NCI-H146 treated with DMSO at 0.1 percent for 48 hours (cell line): ENCODE measurements around the gene MAB21L4.

Experiments
- DNase-seq: peaks from one replicate; lab custom pipeline; 2025; ENCODE audit not compliant: unreplicated experiment; lab: John Stamatoyannopoulos, UW

Gene MAB21L4

DNA sequence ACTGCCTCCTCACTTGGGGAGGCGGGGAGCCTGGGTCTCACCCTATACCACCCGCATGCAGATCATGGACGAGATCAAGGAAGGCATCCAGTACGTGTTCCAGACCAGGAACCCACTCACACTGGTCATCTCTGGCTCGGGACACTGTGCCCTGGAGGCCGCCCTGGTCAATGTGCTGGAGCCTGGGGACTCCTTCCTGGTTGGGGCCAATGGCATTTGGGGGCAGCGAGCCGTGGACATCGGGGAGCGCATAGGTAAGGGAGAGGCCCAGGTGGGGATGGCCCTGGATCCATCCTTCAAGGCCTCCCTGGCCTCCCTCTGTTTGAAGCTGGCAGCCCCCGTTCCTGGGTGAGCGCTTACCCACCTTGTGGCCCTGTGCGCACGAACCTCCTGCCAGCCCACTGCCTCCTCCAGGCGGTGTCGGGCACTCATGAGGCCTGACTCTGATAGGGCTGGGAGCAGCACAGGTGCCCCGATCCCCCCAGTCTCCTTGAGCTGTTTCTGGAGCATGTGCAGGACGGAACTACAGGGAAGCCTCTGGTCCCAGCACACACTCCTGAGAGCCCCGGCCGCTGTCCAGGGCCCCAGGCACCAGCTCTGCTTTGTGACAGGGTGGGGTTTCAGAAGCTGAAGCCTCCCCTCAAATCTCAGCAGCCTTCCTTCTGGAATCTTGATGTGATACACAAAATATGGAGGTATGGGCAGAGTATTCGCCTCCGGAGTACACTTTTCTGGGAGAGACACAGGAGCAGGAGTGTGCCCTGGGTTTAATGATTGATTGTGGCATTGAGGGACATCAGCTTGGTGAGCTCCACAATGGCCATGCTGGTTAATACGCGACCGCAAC lies 26.6 kb downstream of the MAB21L4 start:
- no peak for DNase-seq

DNA sequence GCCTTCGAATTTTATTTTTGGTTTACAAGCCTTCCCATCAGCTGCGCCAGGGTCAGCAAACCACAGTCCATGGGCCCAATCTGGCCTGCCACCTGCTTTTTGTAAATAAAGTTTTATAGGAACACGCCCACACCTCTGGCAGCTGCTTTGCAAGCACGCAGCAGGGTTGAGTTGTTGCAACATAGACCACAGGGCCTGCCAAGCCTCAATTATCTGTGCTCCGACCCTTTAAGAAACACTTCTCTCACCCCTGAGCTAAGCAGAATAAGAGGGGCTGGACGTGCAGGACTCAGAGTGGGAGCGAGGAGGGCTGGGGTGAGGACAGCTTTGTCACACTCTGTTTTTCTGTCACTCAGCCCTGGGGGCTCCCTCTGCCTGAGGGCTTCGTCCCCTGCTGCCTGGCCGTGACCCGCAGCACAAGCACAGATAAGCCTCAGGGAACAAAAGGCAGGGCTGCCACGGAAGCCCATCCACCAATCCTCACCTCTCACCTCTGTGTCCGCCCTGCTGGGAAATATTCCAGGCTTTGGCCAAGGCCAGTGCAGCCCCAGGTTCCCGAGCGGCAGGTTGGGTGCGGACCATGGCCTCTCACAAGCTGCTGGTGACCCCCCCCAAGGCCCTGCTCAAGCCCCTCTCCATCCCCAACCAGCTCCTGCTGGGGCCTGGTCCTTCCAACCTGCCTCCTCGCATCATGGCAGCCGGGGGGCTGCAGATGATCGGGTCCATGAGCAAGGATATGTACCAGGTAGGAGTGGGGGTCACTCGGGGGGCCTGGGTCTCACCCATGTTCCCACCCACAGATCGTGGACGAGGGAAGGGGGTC lies 27.5 kb downstream of the MAB21L4 start, which contains the start of gene AGXT:
AGXT (plus strand) TSS at position 539 of the 823 bp plus-strand sequence; CDS start at position 581, 42 bp downstream.
- peak; percentile 82 for DNase-seq

DNA sequence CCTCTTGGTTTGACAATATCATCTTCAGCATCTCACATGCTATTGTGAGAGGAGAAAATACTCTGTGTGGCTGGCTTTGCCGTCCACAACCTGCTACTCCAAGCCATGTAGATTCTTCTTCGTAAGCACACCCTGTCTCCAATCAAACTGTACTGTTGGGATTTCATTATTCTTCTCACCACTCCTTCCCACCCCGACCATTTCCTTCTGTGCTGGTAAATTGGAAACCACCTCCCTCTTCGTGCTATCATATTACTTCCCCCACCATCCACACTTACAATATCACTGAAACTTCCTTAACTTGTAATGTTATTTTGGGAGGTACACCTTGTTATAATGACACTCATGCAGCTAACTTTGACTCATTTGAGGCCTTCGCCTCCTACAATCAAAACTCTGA lies 30.6 kb downstream of the MAB21L4 start:
- DNase-seq, result no peak

DNA sequence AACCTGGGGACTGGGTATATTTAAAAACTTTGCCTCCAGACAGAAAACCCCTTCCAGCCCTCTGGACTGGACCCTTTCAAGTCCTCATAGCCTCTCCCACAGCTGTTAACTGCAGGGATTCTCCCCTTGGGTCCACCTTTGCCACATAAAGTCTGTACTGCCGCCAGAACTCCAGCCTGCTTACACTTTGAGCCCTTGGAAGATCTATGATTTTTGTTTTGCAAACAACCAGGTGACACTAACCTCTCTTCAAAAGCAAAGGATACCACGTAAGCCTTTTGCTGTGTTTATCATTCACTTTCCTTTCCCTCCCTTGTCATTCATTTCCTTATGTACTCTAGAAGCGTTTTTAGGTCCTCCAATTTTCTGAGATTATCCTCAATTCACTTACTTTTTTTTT lies 31.5 kb downstream of the MAB21L4 start:
- DNase-seq, result no peak

DNA sequence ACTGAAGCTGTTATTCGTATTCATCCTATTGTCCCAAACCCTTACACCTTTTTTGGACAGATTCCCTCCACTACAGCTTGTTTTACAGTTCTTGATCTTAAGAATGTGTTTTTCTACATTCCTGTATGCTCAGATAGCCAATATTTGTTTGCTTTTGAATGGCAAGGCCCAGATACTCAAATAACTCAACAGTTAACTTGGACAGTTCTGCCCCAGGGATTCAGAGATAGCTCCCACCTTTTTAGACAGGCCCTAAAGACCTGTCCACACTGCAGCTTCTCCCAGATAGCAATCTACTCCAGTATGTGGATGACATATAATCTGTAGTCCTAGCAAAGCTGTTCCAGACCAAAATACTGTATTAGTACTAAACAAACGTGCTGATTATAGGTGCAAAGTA lies 34.4 kb downstream of the MAB21L4 start:
- no peak for DNase-seq

DNA sequence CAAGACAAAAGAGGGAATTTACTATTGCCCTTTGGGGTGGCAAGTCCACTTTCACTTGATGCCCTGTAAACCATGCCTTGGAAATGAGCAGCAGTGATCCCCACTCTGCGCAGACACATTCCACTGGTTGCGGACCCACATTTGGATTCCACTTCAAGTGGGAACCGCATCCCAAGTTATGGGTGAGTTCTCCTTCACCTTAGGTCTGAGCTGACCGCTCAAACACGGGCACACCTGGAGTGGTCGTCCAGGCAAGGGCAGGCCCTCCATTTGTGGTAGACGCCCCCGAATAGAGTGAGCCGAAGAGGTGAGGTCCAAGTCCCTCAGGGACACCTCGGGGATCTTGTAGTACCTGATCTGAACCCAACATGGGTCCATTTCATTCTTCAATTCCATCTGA lies 37.1 kb downstream of the MAB21L4 start:
- DNase-seq, result no peak

DNA sequence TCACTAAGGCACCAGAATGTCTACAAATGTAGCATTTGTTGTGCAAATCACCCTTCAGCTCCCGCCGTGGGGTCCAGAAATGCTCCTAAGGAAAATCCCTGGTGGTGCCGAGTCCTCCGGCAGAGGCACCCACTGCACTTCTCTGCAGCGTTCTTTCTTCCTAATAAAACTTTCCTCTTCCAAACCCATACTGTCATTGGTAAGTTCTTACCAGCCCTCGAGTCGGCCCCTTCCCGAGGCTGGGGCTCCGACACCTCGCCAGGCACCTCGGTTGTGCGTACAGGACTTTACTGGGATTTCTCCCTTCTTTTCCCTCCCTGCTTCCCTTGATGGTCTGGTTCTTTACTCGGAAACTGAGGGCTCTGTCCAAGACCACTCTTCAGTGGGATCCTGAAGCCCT lies 37.6 kb downstream of the MAB21L4 start:
- DNase-seq, result no peak

DNA sequence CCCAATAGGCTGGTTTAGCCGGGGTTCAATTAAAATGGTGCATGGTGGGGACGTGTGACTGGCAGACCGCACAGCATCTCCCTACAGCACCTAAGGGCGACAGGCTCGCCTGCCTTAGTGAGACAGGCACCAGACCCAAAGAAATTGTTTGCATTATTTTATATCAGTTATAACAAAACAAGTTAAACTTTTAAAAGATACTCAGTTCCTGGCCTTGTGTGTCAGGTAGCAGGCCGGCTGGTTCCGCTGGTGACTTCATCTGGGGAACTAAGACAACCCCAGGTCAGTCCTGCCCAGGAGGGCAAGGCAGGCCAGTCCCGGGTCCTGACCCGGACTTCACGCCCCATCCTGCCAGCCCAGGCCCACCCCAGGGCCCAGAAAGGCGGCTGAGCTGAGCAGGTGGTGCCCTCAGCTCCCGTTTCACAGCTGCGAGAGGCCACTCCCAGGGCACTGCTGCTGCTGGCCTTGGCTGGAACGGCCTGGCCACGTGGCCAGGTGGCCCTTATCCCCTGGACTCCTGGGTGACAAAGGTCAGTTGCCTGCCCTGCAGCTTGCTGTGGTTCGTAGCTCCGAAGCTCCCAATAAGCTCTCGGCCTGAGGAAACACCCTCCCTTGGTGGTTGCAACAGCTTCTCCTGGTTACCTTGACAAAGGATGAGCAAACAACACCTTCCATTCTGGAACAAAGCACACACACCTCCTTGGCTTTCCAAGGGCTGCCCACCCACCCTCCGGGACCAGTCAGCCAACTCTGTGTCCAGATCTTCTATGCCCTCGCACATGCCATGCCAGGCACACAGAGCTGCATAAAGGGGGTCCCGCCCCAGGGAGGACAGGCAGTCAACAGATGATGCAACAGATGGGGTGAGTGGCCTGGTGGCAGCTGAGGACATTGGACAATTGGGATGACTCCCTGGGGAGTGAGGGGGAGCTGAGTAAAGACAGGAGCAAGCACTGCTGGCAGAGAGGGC lies 38.6 kb downstream of the MAB21L4 start:
- DNase-seq, result peak; percentile 37

DNA sequence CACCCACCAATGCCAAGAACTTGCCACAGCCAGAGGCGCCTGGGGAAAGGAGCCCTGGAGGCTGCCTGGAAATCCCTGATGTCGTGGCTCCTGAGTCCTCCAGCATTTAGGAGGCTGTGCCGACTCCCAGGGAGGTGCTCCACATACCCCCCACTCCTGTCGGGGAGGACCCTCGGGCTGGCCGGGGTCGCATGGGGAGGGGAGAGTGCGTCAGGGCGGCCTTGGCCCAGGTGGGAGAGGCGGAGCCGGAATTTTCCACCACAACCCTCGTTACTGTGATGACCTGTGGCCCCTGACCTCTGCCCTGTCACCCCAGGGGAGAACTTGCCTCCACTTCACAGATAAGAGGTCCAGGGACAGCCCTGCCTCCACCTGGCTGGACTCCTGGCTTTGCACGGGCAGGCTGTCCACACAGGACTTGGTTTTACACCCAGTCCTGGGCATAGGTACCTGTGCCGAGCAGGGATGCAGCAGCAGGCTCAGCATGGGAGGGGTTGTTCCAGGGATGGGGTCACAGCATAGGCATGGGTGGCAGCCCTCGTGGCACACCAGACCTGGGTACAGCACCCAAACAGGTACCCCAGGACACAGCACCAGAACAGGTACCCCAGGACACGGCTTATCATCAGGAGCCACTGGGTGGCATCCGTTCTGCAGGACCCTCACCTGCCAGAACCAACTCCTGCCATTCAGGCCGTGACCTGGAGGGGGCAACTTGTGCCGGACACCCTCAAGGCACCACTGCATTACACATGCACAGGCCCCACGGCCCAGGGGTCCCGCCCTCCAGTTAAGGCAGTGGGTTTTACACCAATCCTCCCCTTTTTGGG lies 39.6 kb downstream of the MAB21L4 start:
- DNase-seq, result no peak

DNA sequence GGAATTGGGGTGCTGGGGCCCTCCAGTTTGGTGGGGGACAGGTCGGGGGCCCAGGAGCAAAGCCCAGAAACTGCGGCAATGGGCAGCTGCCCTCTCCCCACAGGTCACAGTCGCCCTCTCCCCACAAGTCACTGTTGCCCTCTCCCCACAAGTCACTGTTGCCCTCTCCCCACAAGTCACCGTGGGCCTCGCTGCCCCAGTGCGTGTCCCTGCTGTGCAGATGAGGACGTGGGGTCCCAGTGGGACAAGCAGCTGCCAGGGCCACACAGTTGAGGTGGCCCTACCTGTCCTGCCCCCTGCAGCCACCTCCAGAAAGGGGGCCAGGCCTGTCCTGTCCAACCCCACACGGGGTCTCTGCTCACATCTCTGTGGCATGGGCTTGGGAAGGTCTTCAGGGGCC lies 40.3 kb downstream of the MAB21L4 start:
- no peak for DNase-seq

DNA sequence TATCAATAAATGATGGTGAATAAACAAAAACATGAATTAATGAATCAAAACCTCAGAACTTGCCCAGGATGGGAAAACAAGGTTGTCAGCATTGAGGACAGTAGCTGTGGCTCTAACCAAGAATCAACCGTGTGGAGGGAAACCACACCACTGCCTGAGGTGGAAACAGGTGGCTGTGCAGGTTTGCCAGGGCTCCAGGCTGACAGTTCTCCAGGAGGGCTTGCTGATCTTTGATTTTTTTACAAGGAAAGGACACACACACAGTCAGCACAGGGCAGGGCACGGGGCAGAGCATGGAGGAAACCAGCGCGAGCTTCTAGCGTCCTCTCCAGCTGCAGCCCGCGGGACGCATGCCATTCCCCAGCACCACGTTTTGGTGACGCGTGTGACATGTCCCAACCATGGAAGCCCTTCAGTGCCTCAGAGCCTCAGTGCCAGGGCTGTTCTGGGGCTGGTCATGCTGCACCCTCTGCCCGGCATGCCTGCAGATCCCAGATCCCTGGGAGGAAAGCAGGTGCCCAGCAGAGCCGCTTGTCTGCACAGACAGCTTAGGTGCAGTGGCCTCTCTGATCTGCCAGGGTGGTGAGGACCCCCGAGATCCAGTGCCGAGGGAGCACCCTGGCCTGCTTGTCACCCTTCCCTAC lies 43.2 kb downstream of the MAB21L4 start:
- no peak for DNase-seq

DNA sequence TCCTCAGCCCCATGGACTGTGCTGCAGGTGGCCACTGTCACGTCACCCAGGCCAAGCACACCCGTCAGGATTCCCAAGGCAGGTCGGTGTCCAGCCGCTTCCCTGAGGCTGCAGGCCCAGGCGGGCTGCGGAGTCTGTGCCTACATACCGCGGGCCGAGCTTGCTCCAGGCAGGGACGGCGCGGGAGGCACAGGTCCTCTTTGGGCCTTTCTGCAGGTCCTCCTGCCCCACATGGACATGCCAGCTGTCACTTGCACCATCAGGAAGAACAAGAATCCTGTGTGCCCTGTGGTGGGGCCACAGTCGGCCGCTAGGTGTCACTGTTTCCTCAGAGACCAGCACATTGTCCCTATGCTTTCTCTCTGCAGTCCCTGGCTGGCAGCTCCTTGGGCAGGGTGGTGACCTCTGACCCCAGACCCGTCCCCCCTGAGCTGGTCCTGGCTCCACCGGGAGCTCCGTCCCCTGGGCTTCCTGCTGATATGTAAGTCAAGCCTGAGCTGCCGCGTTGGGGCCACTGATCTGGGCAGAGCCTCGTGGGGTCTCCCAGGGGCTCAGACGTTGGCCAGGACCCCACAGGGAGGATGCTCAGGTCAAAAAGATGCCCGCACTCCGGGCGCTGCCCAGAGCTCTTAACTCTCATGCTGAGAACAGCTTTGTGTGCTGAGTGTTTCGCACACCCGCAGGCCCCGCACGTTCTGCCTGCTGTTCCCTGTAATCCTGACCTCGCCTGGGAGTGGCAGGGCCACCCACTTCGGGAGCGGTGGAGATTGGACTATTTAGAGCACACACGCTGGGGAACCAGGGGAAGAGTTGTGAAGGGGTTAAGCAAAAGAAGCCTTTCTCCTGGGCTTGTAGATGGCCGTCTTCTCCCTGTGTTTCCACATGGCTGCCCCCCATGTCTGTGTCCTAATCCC lies 44.6 kb downstream of the MAB21L4 start:
- DNase-seq, result peak; percentile 47

DNA sequence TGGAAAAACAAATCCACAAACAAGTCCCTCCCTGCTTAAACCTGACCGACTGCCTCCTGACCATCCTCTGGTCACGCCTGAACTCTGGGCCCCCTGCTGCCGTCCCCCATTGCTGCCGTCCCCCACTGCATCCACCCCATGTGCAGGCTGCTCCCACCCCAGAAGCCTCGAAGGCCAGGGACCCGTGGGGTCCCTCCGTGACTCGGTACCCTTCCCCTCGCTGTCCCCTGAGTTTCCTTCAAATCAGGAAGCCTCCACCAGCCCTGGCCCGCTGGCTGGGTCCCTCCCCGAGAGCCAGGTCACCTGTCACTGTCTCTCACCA lies 45.2 kb downstream of the MAB21L4 start:
- DNase-seq, result no peak

DNA sequence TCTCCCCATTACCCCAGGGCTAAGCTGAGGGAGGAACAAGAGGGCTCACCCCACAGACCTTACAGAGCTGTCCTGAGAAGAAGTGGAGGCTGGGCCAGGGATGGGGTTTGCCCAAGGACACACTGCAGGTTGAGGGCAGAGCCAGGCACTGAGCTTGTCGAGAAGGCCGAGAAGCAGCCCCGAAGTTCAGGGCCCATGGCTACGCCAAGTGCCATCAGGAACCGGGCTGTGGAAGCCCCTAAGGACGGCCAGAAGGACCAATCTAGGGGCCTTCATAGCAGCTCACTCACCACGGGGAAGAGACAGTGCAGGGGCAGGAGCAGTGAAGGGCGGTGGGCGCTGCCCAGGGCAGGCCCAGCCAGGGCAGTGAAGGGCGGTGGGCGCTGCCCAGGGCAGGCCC lies 45.9 kb downstream of the MAB21L4 start:
- no peak for DNase-seq

DNA sequence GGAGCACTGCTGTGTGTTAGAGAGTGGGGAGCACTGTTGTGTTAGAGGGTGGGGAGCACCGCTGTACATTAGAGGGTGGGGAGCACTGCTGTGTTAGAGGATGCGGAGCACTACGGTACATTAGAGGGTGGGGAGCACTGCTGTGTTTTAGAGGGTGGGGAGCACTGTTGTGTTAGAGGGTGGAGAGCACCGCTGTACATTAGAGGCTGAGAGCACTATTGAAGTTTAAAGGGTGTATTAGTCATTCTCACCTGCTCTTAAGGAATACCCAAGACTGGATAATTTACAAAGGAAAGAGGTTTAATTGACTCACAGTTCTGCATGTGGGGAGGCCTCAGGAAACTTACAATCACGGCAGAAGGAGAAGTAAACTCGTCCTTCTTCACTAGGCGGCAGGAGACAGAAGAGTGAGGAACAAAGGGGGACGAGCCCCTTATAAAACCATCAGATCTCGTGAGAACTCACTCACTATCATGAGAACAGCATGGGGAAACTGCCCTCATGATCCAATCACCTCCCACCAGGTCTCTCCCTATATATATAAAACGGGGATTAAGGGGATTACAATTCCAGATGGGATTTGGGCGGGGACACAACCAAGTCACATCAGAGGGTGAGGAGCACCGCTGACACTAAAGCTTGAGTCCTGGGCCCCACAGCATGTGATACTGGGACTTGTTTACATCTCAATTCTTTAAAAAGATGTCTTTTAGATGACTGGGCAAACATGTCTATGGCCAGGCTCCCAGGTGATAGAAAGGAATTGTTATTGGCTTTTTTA lies 46.9 kb downstream of the MAB21L4 start:
- DNase-seq, result no peak

DNA sequence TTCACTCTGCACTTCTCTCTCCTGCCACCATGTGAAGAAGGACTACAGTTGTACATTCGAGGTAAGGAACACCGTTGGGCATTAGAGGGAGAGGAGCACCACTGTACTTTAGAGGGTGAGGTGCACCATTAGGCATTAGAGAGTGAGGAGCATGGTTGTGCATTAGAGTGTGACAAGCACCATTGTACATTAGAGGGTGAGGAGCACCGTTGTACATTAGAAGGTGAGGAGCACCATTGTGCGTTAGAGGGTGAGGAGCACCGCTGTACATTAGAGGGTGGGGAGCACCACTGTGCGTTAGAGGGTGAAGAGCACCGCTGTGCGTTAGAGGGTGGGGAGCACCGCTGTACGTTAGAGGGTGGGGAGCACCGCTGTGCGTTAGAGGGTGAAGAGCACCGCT lies 48.1 kb downstream of the MAB21L4 start:
- DNase-seq, result no peak

DNA sequence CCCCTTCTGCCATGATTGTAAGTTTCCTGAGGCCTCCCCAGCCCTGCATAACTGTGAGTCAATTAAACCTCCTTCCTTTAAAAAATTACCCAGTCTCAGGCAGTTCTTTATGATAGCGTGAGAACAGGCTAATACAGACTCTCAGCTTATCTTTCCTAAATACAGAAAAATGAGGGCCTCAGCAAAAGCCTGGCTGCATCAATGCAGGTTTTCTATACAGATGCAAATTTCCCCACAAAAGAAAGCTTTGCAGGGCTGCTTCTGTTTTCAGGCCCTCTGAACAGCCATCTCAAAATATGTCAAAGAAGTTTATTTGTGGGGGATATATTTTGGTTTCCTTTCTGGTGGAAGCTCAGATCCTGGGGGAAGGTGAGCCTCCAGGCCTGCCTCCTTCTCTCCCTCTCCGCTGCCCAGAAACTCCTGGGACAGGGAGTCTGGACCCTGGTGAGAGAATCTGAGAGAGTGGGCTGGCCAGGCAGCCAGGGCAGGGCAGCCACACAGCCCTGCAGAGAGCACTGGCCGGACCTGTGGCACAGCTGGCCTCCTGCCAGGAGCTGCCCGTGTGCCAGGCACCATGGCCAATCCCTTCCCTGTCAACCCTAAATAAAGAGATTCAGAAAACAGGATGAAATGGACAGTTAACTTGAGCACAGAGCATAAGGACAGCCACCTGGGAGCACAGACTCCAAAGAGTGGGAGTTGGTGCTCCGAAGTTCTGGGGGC lies 48.9 kb downstream of the MAB21L4 start:
- DNase-seq, result no peak
